SK-N-MC (cell line): ENCODE data around the gene HHAT.

ENCODE experiments used
- EZH2 ChIP-seq: fragments of 200-600 bp; sonication (generic); IDR thresholded peaks from one replicate; pipeline ENCODE4 v1.6.1; 2017; ENCODE audit warnings: antibody characterized with exemption
- FOXP2 ChIP-seq: optimal IDR thresholded peaks from 2 replicates; pipeline ENCODE3; 2011; ENCODE audit warnings: mild to moderate bottlenecking, moderate library complexity; ENCODE audit not compliant: insufficient read depth; ENCODE audit errors: extremely low read length, control extremely low read depth
- POLR2AphosphoS5 ChIP-seq: IDR thresholded peaks from 2 replicates; pipeline ENCODE4 v1.6.1; 2012; ENCODE audit warnings: mild to moderate bottlenecking, low read depth, low read length, borderline replicate concordance

DNA sequence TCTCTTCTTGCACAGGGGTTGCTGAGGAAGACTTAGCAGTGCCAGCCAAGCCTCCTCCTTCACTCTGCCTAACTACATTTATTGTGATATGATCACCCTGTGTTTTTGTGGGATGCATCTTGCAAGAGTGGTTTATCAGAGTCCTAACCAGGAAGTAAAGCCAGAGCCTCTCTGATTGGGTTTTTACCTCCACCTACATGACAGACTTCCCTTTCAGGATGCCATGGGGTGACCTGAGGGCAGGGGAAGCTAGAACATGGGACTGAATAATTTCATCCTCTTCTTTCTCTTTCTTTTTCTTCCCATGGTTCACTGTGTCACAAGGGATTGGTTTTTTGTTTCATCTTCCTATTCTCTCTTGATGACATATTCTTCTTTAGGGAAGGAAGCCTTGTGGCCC, 146.6 kb downstream of the HHAT start:
- TF ChIP-seq POLR2AphosphoS5 (no peak), EZH2 (no peak), FOXP2 (no peak)
